ENCODE results near the gene PIAS1. TPM values are rescaled to one million over a fixed set of nuclear protein-coding genes. Genes with fewer than 3 reads are reported as not detected.
A peak's percentile ranks its signal among the peaks of the same experiment; 100 is the strongest.
"Not testable (repeated sequence)": the region's sequence is repeated elsewhere in the genome, so short reads cannot be mapped to it uniquely, and the experiment has no call there.

The PIAS1 gene
- total RNA-seq, 2 experiments from 2014 or later, result 41.7 to 53.3 TPM

- DNase-seq, result no peak
- H3K4me3 Mint-ChIP-seq, result no peak overlapping the region
- no peak overlapping the region for H3K27ac Mint-ChIP-seq
- peaks cover 6% of the 10 kb centered on the region for H3K4me1 Mint-ChIP-seq
- no peaks in the 10 kb centered on the region for H3K9me3 Mint-ChIP-seq
- peaks cover 1% of the 10 kb centered on the region for H3K36me3 Mint-ChIP-seq (ENCODE audit: low read depth)
- POLR2A ChIA-PET, result no interaction called here
- CTCF ChIA-PET, result interaction anchor here (0.6 kb wide), 1 partner anchor 9 kb away, joined by 4 read pairs; no protein-coding TSS in a partner anchor
- H3K27me3 Mint-ChIP-seq, result no peaks in the 10 kb centered on the region
Observed at GRCh38 chr15:68200016-68200861, 146.1 kb downstream of the PIAS1 start.

DNA sequence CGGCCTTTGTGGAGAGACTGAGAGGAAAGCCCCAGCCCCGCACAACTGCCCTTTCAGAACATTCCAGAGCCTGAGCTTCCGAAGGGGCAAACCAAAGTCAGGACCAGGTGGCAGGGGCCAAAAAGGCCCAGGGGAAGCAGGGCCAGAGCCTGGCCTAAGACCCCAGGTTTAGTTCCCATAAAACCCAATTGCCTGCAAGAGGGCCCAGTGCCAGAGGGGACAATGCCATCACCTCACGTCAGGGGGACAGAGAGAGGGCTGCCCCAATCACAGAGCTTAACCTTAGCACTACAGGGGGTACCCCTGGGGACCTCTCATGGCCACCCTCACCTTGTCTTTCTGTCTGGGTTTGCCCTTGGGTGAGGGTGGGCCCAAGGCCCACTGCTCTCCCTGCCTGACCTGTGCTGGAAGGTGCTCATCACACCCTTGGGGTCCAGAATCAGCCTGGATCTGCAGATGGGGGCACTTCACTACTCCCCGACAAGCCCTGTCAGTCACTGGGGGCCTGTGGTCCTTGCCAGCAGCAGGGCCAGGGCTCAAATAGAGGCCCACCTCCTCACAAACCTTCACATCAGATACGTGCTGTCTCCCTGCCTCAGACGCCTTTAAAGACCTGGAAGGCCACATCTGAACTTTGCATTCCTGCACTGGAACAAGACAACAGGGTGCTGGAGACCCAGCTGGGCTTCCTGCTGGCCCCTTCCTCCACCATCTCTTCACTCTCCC, 147.2 kb downstream of the PIAS1 start:
- Mint-ChIP-seq H3K36me3 (ENCODE audit: low read depth) (peaks cover 1% of the 10 kb centered on the region), H3K27me3 (no peaks in the 10 kb centered on the region), H3K27ac (peak overlapping the region; percentile 69), H3K4me3 (no peak overlapping the region), H3K9me3 (no peaks in the 10 kb centered on the region), H3K4me1 (peaks cover 10% of the 10 kb centered on the region)
- no peak for DNase-seq
- ChIA-PET CTCF (interaction anchor here (0.6 kb wide), 1 partner anchor 11 kb away, joined by 4 read pairs; no protein-coding TSS in a partner anchor), POLR2A (no interaction called here)

DNA sequence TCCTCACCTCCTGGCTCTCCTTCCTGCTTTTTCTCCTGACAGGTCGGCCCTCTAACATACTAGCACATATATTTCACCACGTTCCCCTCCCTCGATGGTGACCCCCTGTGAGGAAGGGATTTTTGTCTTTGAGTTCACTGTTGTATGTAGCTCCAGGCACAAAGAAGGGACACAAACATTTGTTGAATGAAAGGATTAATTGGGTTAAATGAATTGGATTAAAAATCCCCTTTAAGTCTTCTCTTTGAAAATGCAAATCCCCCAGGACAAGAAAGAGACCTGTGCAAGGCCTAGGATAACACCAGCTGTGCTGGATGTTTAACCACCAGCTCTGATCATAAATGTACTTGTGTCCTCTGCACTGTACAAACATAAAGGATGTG, 147.8 kb downstream of the PIAS1 start:
- Mint-ChIP-seq H3K36me3 (ENCODE audit: low read depth) (peaks cover 1% of the 10 kb centered on the region), H3K27me3 (no peaks in the 10 kb centered on the region), H3K4me1 (peaks cover 11% of the 10 kb centered on the region), H3K4me3 (no peak overlapping the region), H3K27ac (peak overlapping the region; percentile 69), H3K9me3 (no peaks in the 10 kb centered on the region)
- POLR2A ChIA-PET, result no interaction called here
- CTCF ChIA-PET, result no interaction called here
- no peak for DNase-seq

DNA sequence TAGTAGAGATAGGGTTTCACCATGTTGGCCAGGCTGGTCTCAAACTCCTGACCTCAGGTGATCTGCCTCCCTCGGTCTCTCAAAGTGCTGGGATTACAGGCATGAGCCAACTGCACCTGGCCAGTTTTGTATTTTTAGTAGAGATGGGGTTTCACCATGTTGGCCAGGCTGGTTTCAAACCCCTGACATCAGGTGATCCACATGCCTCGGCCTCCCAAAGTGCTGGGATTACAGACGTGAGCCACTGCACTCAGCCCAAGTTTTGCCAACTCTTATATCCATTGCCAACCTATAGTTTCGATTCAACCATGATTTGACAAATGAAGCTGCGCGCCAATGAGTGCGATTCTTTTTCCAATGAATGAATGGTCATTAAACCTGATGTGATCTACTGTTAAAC, 148.9 kb downstream of the PIAS1 start:
- peaks cover 13% of the 10 kb centered on the region for H3K4me1 Mint-ChIP-seq
- H3K9me3 Mint-ChIP-seq; POLR2A ChIA-PET; H3K27ac Mint-ChIP-seq; H3K36me3 Mint-ChIP-seq (ENCODE audit: low read depth); H3K4me3 Mint-ChIP-seq; H3K27me3 Mint-ChIP-seq; DNase-seq; CTCF ChIA-PET: not testable (repeated sequence)

DNA sequence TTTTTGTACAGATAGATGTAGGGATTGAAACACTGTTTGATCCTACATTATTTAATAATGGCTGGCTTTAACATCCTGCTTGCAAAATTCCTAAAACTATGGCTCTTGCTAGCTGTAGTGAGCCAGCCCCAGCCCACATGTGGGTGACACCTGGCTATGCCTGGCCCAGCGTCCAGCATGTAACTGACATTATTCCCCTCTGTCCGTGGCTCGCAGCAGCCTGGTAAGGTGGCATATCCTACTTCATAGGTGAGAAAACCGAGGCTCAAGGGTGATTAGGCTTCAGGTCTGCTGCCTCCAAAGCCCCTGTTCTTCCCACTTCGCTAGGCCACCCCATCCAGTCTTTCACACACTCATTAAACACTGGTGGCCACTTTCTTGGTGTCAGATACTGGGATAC, 149.4 kb downstream of the PIAS1 start:
- H3K36me3 Mint-ChIP-seq (ENCODE audit: low read depth), result peaks cover 1% of the 10 kb centered on the region
- no peaks in the 10 kb centered on the region for H3K27me3 Mint-ChIP-seq
- H3K4me1 Mint-ChIP-seq, result peaks cover 18% of the 10 kb centered on the region
- DNase-seq, result no peak
- POLR2A ChIA-PET, result no interaction called here
- no peaks in the 10 kb centered on the region for H3K9me3 Mint-ChIP-seq
- H3K4me3 Mint-ChIP-seq, result no peak overlapping the region
- CTCF ChIA-PET, result no interaction called here
- H3K27ac Mint-ChIP-seq, result no peak overlapping the region

DNA sequence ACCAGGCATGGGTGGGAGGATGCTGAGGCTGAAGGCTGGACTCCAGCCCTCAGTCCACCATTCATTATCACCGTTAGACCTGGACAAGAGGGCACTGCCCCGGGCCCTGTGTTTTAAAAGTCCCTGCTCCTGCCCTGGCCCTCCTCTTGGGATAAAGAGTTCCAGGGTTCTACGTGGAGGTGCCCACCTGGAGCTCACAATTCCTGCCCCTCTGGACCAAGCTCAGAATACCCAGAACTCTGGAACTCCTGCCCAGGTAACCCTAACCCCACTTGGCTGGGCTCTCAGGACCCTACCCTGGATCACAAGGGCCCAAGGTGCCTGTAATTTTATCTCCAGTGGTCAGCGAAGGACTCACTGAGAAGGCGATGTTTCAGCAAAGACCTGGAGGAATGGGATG, 149.8 kb downstream of the PIAS1 start:
- Mint-ChIP-seq H3K4me1 (peaks cover 23% of the 10 kb centered on the region), H3K4me3 (no peak overlapping the region), H3K27me3 (no peaks in the 10 kb centered on the region), H3K27ac (no peak overlapping the region), H3K9me3 (no peaks in the 10 kb centered on the region), H3K36me3 (ENCODE audit: low read depth) (peaks cover 1% of the 10 kb centered on the region)
- ChIA-PET CTCF (no interaction called here), POLR2A (no interaction called here)
- no peak for DNase-seq

GRCh38 chr15:68204361-68204760, 150.2 kb downstream of the PIAS1 start:
- ChIA-PET POLR2A (no interaction called here), CTCF (no interaction called here)
- Mint-ChIP-seq H3K27me3 (no peaks in the 10 kb centered on the region), H3K9me3 (no peaks in the 10 kb centered on the region), H3K4me3 (no peak overlapping the region), H3K36me3 (ENCODE audit: low read depth) (peaks cover 1% of the 10 kb centered on the region), H3K4me1 (peaks cover 27% of the 10 kb centered on the region), H3K27ac (no peak overlapping the region)
- DNase-seq, result no peak

DNA sequence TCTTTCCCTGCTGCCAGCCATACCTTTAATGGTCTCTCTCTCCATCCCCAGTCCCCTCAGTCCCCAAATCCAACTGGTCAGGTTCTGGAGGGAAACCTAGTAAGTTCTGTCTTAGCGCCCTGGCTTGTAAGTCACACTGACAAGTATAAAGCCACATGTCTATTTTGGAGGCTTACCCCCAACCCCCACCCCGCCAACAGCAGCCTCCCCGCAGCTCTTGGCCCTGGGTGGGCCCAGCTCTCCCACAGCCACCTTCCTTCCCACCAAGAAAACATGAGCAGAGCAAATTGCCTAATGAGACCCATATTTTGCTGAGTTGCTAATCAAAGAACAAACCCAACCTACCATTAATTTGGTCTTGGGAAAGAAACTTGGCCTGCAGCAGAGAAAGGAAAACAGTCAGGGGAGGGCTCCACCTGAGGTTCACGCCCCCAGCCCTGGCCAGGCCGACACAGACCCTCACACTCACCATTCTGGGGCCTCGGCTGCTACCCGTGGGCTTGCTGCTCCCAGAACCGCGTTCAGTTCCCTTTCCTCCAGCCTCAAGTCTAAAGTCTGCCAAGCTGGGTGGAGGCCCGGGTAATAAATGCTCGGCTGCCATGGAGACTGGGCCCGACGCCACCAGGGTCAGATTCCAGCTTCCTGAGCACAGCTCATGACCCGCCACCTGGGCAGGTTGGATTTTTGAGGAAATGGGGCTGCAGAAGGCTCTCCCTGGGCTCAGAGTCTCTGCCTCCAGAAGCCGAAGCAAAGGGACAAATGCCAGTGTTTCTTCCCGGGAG, 150.9 kb downstream of the PIAS1 start, which contains the start of gene CALML4:
Gene CALML4 (minus strand): TSS at position 557 of the 782 bp plus-strand sequence. CDS start 85 bp downstream, at position 472.
- ChIA-PET CTCF (no interaction called here), POLR2A (no interaction called here)
- Mint-ChIP-seq H3K36me3 (ENCODE audit: low read depth) (peaks cover 1% of the 10 kb centered on the region), H3K27ac (peak within 1 kb of the TSS; percentile 83), H3K4me3 (peak within 1 kb of the TSS; percentile 34), H3K9me3 (no peaks in the 10 kb centered on the region), H3K27me3 (no peaks in the 10 kb centered on the region), H3K4me1 (peaks cover 33% of the 10 kb centered on the region)
- no peak for DNase-seq

DNA sequence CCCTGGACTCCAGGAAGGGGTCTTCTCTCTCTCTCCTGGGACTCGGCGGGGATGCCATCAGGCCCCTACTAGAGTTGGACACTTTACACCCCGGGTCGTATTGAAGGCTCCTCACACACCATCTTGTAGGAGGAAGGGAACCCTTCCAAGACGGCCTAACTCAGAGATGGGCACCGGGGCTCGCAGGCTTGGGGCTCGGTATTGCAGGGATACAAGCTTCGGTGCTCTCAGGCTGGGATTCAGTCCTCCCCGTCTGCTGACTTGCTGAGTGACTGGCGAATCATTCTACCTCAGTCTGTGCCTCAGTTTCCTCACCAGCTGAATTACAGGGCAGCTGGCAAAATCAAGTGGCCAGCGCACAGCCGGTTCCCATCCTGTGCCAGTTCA, 151.4 kb downstream of the PIAS1 start:
- no peak for DNase-seq
- Mint-ChIP-seq H3K27me3 (no peaks in the 10 kb centered on the region), H3K4me3 (peak overlapping the region; percentile 30), H3K36me3 (ENCODE audit: low read depth) (peaks cover 1% of the 10 kb centered on the region), H3K27ac (peak overlapping the region; percentile 83), H3K4me1 (peaks cover 36% of the 10 kb centered on the region), H3K9me3 (no peaks in the 10 kb centered on the region)
- POLR2A ChIA-PET, result no interaction called here
- CTCF ChIA-PET, result interaction anchor here (1.0 kb wide), 1 partner anchor 11 kb away, joined by 6 read pairs; no protein-coding TSS in a partner anchor

DNA sequence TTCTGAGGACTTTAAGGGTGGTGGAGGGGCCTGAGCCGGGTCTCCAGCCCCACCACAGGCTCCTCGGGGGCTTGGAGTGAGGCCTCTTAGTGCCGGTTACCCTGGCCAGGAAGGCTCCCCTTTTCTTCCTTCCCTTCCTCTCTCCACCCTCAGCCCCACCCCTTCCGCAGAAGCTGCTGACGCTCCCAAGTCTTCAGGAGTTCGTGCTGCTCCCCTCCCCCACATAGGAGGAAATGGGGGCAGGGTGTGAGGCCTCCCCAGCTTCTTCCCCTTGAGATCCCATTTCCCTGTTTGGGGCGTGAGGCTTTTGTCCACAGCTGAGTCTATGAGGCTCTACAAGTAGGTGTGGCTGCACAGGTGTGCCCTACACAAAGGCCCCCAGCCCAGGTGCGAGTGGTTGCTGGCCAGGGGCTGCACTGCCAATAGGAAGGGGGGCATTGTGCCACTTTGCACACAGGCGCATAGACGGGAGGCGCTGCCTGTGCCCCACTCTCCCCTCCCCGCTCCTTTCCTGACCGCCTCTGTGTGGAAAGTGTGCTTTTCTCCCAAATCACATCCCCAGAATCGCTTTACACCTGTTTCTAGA, 151.9 kb downstream of the PIAS1 start:
- H3K27me3 Mint-ChIP-seq, result no peaks in the 10 kb centered on the region
- H3K4me1 Mint-ChIP-seq, result peaks cover 39% of the 10 kb centered on the region
- ChIA-PET POLR2A (no interaction called here), CTCF (interaction anchor here (1.0 kb wide), 1 partner anchor 11 kb away, joined by 6 read pairs; no protein-coding TSS in a partner anchor)
- H3K4me3 Mint-ChIP-seq, result peak overlapping the region; percentile 30
- H3K9me3 Mint-ChIP-seq, result no peaks in the 10 kb centered on the region
- peaks cover 1% of the 10 kb centered on the region for H3K36me3 Mint-ChIP-seq (ENCODE audit: low read depth)
- peak overlapping the region; percentile 83 for H3K27ac Mint-ChIP-seq
- no peak for DNase-seq

DNA sequence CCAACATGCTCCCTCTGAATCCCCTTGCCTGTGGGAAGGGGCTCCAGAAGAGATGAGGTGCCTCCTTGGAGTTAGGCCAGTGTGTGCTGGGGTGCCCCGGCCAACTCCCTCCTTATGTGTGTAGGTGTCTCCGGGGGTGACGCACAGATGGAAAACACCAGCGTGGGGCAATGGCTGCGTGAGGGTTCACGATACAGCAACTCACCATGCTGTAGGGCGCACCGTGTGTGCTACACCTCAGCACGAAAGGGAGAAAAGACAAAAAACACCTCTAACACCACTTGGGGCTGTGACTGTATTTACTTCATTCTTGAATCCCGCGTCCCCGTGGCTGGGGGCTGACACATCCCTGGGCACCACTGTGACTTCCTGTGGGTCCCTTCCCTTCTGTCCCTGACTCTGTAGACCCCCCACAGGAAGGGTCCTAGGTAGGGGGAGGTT, 152.6 kb downstream of the PIAS1 start:
- no peak overlapping the region for H3K4me3 Mint-ChIP-seq
- H3K27me3 Mint-ChIP-seq, result no peaks in the 10 kb centered on the region
- peaks cover under 1% of the 10 kb centered on the region for H3K36me3 Mint-ChIP-seq (ENCODE audit: low read depth)
- H3K9me3 Mint-ChIP-seq, result no peaks in the 10 kb centered on the region
- H3K4me1 Mint-ChIP-seq, result peaks cover 38% of the 10 kb centered on the region
- ChIA-PET CTCF (no interaction called here), POLR2A (no interaction called here)
- no peak for DNase-seq
- H3K27ac Mint-ChIP-seq, result no peak overlapping the region

GRCh38 chr15:68207176-68207935, 153.2 kb downstream of the PIAS1 start:
- H3K27ac Mint-ChIP-seq, result peak overlapping the region; percentile 36
- peaks cover 37% of the 10 kb centered on the region for H3K4me1 Mint-ChIP-seq
- no peaks in the 10 kb centered on the region for H3K36me3 Mint-ChIP-seq (ENCODE audit: low read depth)
- ChIA-PET POLR2A (no interaction called here), CTCF (no interaction called here)
- no peak for DNase-seq
- H3K4me3 Mint-ChIP-seq, result no peak overlapping the region
- H3K27me3 Mint-ChIP-seq, result no peaks in the 10 kb centered on the region
- H3K9me3 Mint-ChIP-seq, result no peaks in the 10 kb centered on the region
